GM12878 (cell line): Measurements from ENCODE around the gene RASAL2.

ENCODE experiments used
- BHLHE40 ChIP-seq, 2 experiments: fragments of 450-650 bp in 1 of 2; IDR thresholded peaks; 2 replicates each; pipeline ENCODE4 v1.6.1; 2011 to 2017; ENCODE audit warnings: low read depth in 2 of 2, borderline replicate concordance in 1 of 2, improper control_type of control experiment in 1 of 2, low read length in 1 of 2, mild to moderate bottlenecking in 1 of 2
- BRCA1 ChIP-seq: IDR thresholded peaks from 2 replicates; pipeline ENCODE4 v1.6.1; 2011; ENCODE audit warnings: low read depth, low read length, improper control_type of control experiment
- CHD1 ChIP-seq: IDR thresholded peaks from 2 replicates; pipeline ENCODE4 v1.6.1; 2012; ENCODE audit warnings: low read depth, low read length, improper control_type of control experiment
- CHD2 ChIP-seq: IDR thresholded peaks from 2 replicates; pipeline ENCODE4 v1.6.1; 2011; ENCODE audit warnings: low read depth, low read length, improper control_type of control experiment, borderline replicate concordance
- CTCF ChIP-seq, 3 experiments: IDR thresholded peaks in 2 of 3; conservative IDR thresholded peaks in 1 of 3; 2 replicates each; pipeline ENCODE4 v1.5.1; 2011; ENCODE audit warnings: low read depth in 3 of 3, low read length in 3 of 3, mild to moderate bottlenecking in 3 of 3, control low read depth in 2 of 3, moderate library complexity in 2 of 3, inconsistent platforms in 1 of 3, mixed read lengths in 1 of 3; ENCODE audit not compliant: control insufficient read depth in 2 of 3, insufficient read depth in 1 of 3; ENCODE audit errors: extremely low read depth in 1 of 3
- FOXK2 ChIP-seq: fragments of 450-650 bp; IDR thresholded peaks from 2 replicates; pipeline ENCODE4 v1.6.1; 2017; ENCODE audit warnings: mild to moderate bottlenecking, moderate library complexity
- MAX ChIP-seq: IDR thresholded peaks from 2 replicates; pipeline ENCODE4 v1.6.1; 2012; ENCODE audit warnings: low read depth, low read length, improper control_type of control experiment
- PML ChIP-seq: IDR thresholded peaks from 2 replicates; pipeline ENCODE4 v1.6.1; 2012; ENCODE audit warnings: low read length, inconsistent platforms
- POLR2AphosphoS2 ChIP-seq: IDR thresholded peaks from 2 replicates; pipeline ENCODE4 v1.6.1; 2011; ENCODE audit warnings: low read depth, mild to moderate bottlenecking, low read length, improper control_type of control experiment, moderate library complexity
- RAD21 ChIP-seq: IDR thresholded peaks from 2 replicates; pipeline ENCODE4 v1.6.1; 2011; ENCODE audit warnings: mild to moderate bottlenecking, low read depth, low read length, moderate library complexity; ENCODE audit not compliant: insufficient read depth
- SP1 ChIP-seq: IDR thresholded peaks from one replicate; pipeline ENCODE4 v1.6.1; 2011; ENCODE audit warnings: low read depth, low read length
- TBL1XR1 ChIP-seq: IDR thresholded peaks from 2 replicates; pipeline ENCODE4 v1.6.1; 2012; ENCODE audit warnings: low read depth, low read length, improper control_type of control experiment
- TCF12 ChIP-seq: IDR thresholded peaks from 2 replicates; pipeline ENCODE4 v1.6.1; 2011; ENCODE audit warnings: low read depth, mild to moderate bottlenecking, low read length
- USF2 ChIP-seq: IDR thresholded peaks from 2 replicates; pipeline ENCODE4 v1.6.1; 2011; ENCODE audit warnings: low read depth, low read length, improper control_type of control experiment, borderline replicate concordance

- no peak for TF ChIP-seq TBL1XR1
- no peak for TF ChIP-seq TCF12
- no peak for TF ChIP-seq CHD2
- TF ChIP-seq USF2, result no peak
- TF ChIP-seq MAX, result no peak
- TF ChIP-seq BRCA1, result no peak
- no peak for TF ChIP-seq PML
- TF ChIP-seq CHD1, result no peak
- no peak for TF ChIP-seq BHLHE40 (IDR thresholded peaks at IDR 0.05; ENCODE audit: borderline replicate concordance in 1 of 2, low read depth in 2 of 2, low read length in 1 of 2)
- no peak for TF ChIP-seq FOXK2
- no peak for TF ChIP-seq SP1
- TF ChIP-seq CTCF (IDR thresholded peaks at IDR 0.05 in 2 of 3, conservative IDR thresholded peaks at IDR 0.05 in 1 of 3; ENCODE audit: control insufficient read depth in 2 of 3, extremely low read depth in 1 of 3, insufficient read depth in 1 of 3, low read depth in 3 of 3, low read length in 3 of 3), result no peak
- no peak for TF ChIP-seq RAD21
- no peak for TF ChIP-seq POLR2AphosphoS2
Measured at GRCh38 chr1:178065250-178065649, 28.7 kb upstream of the RASAL2 start.
